Ovary (tissue), 9 donors: ENCODE results near the gene DOCK10. TPM values are rescaled to one million over a fixed set of nuclear protein-coding genes. Genes with fewer than 3 reads are reported as not detected.

Source experiments
- DNase-seq, 5 donors: peaks; one replicate each; pipeline ENCODE4 v3.0.0-alpha.2; 2019 to 2020
- H3K27ac ChIP-seq, 2 donors: fragments of 200-600 bp; one replicate each; pipeline versions ENCODE4 v1.5.1 to v1.8.0; 2019 to 2022
- H3K27me3 ChIP-seq: fragments of 200-600 bp; one replicate; pipeline ENCODE4 v1.8.0; 2022
- H3K36me3 ChIP-seq: fragments of 200-600 bp; sonication (generic); one replicate; pipeline ENCODE4 v1.5.1; 2019
- H3K4me1 ChIP-seq: one replicate; pipeline ENCODE4 v1.8.1; 2013; ENCODE audit warnings: mild to moderate bottlenecking, moderate library complexity; ENCODE audit not compliant: insufficient read depth
- H3K4me3 ChIP-seq: fragments of 200-600 bp; sonication (generic); one replicate; pipeline ENCODE4 v1.5.1; 2017
- H3K9me3 ChIP-seq, 2 donors: fragments of 200-600 bp in 1 of 2; sonication (generic) in 1 of 2; one replicate each; pipeline versions ENCODE4 v1.5.1 to v1.8.1; 2013 to 2019; ENCODE audit warnings: mild to moderate bottlenecking in 1 of 2, moderate library complexity in 1 of 2
- EP300 ChIP-seq: sonication (generic); formaldehyde crosslinking; IDR thresholded peaks from one replicate; pipeline ENCODE4 v1.6.1; 2017; ENCODE audit warnings: antibody characterized with exemption
- POLR2A ChIP-seq: fragments of 450-650 bp; IDR thresholded peaks from one replicate; pipeline ENCODE4 v1.6.1; 2017; ENCODE audit warnings: antibody characterized with exemption, mild to moderate bottlenecking, moderate library complexity
- WGBS, 3 donors: extraction: QIAGEN DNeasy Blood & Tissue Kit in 1 of 3; methylation state at CpG; one replicate each; pipeline versions ENCODE4 v1.1.5 to v1.1.7; 2013 to 2017; 5-methylcytosine and 5-hydroxymethylcytosine counted together
- intact Hi-C, 4 donors: fragments of 100-400 bp; cut with DNase I; formaldehyde crosslinking; loops; one replicate each; pipeline versions ENCODE4 v1.11.0 to v1.15.1; 2022 to 2023
- polyA plus RNA-seq, 2 donors: library from polyadenylated mRNA; stranded (reverse); fragments of 200-250 nt in 1 of 2; fragments of 350-450 nt in 1 of 2; fragmentation: Illumina TruSeq in 1 of 2; extraction: RNeasy Lipid Tissue Mini Kit (QIAGEN cat#74804) in 1 of 2; gene quantifications; one replicate each; pipeline ENCODE4 v1.2.3, GENCODE V29; 2013 to 2014
- total RNA-seq, 7 donors: library from RNA; depleted of rRNA in 2 of 7; stranded (reverse); fragments of >200 nt in 2 of 7; fragmentation: NEBNext Ultra II Directional in 3 of 7; extraction: Animal tissue kit (Norgen Biotek cat#: 25700) in 3 of 7; gene quantifications; one replicate each; pipeline versions ENCODE4 v1.1.0 to v1.2.4, GENCODE V29; 2016 to 2023
- TF ChIP-seq, protein P1 (sequence below), 3 donors: fragments of 450-650 bp in 2 of 3; fragments of 200-600 bp in 1 of 3; IDR thresholded peaks; one replicate each; pipeline versions ENCODE4 v1.5.1 to v1.8.0; 2016 to 2022; ENCODE audit warnings: antibody characterized with exemption in 3 of 3, mild to moderate bottlenecking in 1 of 3
- donor health status: DM: no; HTN: no; CAD: no; lungs with moderate emphysema.
- donor health status: DM: no; HTN: no; CAD: no.
- donor health status: Bipolar disorder and iron deficiency.
- donor health status: DM: yes; HTN: yes; CAD: no.
- donor health status: DM: no; HTN: no; CAD: no.
- donor health status: DM: yes; HTN: yes; CAD: no.

Gene DOCK10
- total and polyA plus RNA-seq, 9 donors: 15.3 to 42.5 (median 31.2) TPM

DNA sequence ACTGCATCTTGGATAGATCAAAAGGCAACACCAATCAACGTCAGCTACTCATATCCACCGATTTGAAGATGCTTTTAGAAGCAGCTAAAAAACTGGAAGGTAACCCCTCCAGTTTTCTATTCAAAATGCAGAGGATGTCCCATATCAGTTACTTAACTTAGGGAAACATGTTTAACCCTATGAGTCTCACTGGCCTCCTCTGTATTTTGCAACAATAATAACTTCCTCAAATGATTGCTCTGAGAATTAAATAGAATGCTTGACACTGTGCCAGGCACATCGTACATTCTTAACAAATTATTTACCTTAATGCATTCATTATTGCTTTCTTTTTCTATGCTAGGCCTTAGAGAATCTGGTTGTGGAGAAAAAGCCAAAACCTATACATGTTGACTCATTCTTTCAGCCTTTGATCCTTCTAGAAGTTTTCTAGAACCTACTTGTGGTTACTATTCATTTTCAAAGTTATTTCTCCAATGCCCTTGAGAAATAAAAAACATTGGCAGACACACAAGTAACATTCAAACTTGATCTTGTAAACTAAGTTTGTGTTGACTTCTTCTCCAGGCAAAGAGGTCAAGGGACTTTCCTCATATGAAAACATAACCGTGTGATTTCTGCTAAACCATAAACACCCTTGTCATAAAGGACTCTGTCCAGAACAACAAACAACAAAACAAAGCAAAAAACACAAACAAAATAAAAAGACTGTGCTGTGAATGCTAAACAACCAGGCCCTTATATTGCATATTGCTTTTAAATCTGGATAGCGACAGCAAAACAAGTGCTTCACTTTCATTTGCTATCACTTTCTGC is 4.6 kb downstream of the DOCK10 start:
- H3K4me3 ChIP-seq: no peak overlapping the region
- H3K9me3 ChIP-seq: no peaks in the 10 kb centered on the region
- intact Hi-C loops: no loop called here
- TF ChIP-seq, protein P1, sequence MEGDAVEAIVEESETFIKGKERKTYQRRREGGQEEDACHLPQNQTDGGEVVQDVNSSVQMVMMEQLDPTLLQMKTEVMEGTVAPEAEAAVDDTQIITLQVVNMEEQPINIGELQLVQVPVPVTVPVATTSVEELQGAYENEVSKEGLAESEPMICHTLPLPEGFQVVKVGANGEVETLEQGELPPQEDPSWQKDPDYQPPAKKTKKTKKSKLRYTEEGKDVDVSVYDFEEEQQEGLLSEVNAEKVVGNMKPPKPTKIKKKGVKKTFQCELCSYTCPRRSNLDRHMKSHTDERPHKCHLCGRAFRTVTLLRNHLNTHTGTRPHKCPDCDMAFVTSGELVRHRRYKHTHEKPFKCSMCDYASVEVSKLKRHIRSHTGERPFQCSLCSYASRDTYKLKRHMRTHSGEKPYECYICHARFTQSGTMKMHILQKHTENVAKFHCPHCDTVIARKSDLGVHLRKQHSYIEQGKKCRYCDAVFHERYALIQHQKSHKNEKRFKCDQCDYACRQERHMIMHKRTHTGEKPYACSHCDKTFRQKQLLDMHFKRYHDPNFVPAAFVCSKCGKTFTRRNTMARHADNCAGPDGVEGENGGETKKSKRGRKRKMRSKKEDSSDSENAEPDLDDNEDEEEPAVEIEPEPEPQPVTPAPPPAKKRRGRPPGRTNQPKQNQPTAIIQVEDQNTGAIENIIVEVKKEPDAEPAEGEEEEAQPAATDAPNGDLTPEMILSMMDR (IDR thresholded peaks at IDR 0.05): no peak
- no peak for TF ChIP-seq POLR2A
- TF ChIP-seq EP300: no peak
- 12 to 36% (median 19%) methylated on average over 5 of the region's 5 CpGs for WGBS, 3 donors
- H3K27me3 ChIP-seq: no peaks in the 10 kb centered on the region
- no peaks in the 10 kb centered on the region for H3K36me3 ChIP-seq
- no peak for DNase-seq
- H3K27ac ChIP-seq: peak overlapping the region in 1 of 2 donors; percentile 19
- peaks cover 16% of the 10 kb centered on the region for H3K4me1 ChIP-seq

DNA sequence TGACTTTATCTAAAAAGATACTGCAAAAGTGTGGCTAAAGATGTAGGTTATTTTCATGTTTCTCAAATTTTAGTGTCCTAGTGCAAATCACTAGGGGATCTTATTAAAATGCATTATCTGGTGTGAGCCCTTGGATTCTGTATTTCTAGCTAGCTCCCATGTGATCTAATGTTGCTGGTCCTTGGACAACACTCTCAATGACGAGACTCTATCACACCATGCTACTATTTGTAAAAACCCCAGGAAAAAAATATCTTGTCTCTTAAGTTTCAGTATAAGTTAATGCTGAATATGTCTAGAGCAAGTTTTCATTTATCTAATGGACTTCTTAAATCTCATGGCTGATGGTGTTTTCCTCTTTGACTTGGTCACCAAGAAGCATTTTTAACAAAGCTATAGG is 5.8 kb downstream of the DOCK10 start:
- H3K36me3 ChIP-seq: no peaks in the 10 kb centered on the region
- TF ChIP-seq POLR2A (no peak), EP300 (no peak)
- TF ChIP-seq, protein P1 (IDR thresholded peaks at IDR 0.05): no peak
- DNase-seq: no peak
- peaks cover 18% of the 10 kb centered on the region for H3K4me1 ChIP-seq
- WGBS, 3 donors: 64 to 89% (median 78%) methylated on average over 1 of the region's 1 CpG
- no peaks in the 10 kb centered on the region for H3K9me3 ChIP-seq
- intact Hi-C loops: no loop called here
- no peak overlapping the region for H3K4me3 ChIP-seq
- H3K27me3 ChIP-seq: no peaks in the 10 kb centered on the region
- no peak overlapping the region for H3K27ac ChIP-seq

DNA sequence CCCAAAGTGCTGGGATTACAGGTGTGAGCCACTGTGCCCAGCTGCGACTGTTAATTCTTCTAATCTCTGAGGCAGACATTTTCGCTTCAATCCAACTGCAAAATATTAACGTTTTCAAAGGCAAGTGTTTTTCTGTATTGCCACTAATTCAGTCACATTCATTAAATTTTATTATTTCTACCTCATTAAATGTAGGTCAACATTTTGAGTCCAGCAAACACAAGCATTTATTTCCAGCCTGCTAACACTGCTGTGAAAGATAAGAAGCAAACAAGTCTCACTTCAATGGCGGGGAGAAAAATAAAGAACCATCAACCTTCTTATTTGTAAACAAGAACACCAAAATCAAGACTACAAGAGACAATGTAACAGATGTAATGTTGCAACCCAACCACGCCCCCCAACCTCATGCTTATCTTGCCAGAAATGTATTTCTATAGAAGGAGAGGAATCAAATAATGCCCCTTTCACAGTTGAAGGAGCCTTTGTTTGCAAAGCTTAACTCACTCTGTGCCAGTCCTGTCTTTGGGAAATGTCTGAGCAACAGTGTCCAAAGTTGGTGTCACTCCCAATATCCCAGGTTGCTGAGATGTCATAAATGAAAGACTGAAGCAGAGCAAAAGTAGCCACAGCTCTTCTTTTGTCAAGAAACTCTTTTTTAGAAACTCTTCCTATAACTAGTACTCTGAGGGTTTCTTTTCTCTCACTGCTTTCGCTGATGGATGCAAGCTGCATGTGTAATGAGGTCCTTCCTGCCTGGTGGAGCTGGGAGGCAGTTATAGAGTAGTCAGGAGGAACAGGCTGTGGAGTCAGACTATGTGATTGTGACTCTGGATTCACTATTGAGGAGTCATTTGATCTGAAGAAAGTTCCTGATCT is 8.6 kb downstream of the DOCK10 start:
- Histone ChIP-seq H3K4me1 (peaks cover 10% of the 10 kb centered on the region), H3K36me3 (no peaks in the 10 kb centered on the region), H3K27me3 (no peaks in the 10 kb centered on the region), H3K27ac (no peak overlapping the region), H3K9me3 (no peaks in the 10 kb centered on the region), H3K4me3 (no peak overlapping the region)
- DNase-seq: no peak
- 80 to 86% (median 83%) methylated on average over 6 of the region's 6 CpGs for WGBS, 3 donors
- TF ChIP-seq, protein P1 (IDR thresholded peaks at IDR 0.05): no peak
- TF ChIP-seq POLR2A: no peak
- no peak for TF ChIP-seq EP300
- intact Hi-C loops: no loop called here

DNA sequence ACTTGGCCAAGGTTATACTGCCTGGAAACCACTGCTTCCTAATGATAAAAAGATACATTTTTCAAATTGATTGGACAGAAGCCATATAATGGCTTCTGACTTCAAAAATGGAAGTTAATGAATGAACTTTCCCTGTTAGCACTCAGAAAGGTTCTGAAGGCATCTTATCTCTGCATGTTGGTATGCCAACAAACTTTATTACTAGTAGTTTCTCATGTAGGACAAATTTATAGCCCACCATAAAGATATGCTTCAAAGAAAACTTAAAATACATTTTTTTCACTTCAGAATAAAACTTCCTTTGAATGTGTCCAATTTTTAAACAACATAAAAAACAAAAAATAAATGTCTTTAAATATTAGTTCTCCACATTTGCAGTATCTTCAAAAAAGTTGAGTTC is 10.0 kb downstream of the DOCK10 start:
- no peak overlapping the region for H3K4me3 ChIP-seq
- intact Hi-C loops: no loop called here
- TF ChIP-seq POLR2A (no peak), EP300 (no peak)
- TF ChIP-seq, protein P1 (IDR thresholded peaks at IDR 0.05): no peak
- H3K36me3 ChIP-seq: no peaks in the 10 kb centered on the region
- H3K4me1 ChIP-seq: peaks cover 8% of the 10 kb centered on the region
- H3K27ac ChIP-seq: no peak overlapping the region
- H3K9me3 ChIP-seq: no peaks in the 10 kb centered on the region
- no peak for DNase-seq
- H3K27me3 ChIP-seq: no peaks in the 10 kb centered on the region
